ENCODE data around the gene CALML5.
"Not testable (repeated sequence)": the region's sequence is repeated elsewhere in the genome, so short reads cannot be mapped to it uniquely, and the experiment has no call there.

The CALML5 gene

DNA sequence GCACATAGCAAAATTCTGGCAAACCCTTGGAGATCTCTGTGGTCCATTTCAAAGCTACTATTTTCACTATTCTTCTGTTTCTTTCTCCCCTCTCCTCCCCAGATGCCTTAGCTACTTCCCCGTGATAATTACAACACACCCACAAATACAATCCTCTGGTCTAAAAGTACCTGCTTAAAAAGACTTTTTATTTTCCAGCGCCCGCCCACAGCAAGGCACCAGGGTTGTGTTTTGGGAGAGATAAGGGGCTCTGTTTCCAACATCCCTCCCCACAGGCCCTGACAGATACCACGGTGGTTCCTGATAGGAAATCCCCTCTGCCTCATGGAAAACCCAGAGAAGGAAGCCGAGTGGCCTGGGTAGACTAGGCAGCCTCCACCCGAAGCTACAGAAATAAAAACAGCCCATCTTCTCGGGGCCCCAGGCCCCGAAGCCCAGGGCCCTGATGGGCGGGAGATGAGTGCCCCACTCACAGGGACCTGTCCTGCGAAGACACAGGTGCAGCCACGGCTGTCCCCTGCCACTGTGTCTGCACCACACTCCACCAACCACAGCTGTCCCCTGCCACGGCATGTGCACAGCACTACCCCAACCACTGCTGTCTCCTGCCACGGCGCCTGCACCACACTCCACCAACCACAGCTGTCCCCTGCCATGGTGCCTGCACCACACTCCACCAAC is 19.7 kb downstream of the CALML5 start:
- no peak for FAIRE-seq

DNA sequence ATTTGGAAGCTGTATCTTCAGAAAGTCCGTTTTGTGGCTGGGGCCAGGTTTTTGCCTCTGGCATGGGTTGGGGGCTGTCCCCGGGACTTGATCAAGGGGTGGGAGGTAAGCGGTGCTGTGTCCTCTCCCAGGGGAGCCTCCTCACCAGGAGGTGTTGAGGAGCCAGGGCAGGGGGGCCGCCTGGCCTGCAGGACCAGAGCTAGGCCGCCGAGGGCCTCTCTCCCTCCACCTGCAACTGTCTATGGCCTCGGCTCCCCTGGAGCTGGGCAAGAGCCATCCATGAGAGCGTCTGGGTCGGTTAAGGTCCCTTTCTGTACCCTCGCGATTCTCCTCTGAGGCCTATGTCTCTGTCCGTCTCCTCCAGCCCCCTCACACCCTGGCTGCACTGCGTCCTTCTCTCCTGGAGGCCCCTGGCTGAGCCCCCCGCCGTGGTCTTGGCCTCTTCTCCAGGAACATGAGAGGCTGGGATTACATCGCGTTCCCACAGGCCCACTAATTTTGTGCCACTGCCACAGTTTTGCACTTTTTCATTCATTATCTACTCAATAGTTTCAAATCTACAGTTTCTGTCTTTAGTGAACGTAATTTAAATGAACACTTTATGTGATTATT is 20.6 kb downstream of the CALML5 start:
- no peak for FAIRE-seq

DNA sequence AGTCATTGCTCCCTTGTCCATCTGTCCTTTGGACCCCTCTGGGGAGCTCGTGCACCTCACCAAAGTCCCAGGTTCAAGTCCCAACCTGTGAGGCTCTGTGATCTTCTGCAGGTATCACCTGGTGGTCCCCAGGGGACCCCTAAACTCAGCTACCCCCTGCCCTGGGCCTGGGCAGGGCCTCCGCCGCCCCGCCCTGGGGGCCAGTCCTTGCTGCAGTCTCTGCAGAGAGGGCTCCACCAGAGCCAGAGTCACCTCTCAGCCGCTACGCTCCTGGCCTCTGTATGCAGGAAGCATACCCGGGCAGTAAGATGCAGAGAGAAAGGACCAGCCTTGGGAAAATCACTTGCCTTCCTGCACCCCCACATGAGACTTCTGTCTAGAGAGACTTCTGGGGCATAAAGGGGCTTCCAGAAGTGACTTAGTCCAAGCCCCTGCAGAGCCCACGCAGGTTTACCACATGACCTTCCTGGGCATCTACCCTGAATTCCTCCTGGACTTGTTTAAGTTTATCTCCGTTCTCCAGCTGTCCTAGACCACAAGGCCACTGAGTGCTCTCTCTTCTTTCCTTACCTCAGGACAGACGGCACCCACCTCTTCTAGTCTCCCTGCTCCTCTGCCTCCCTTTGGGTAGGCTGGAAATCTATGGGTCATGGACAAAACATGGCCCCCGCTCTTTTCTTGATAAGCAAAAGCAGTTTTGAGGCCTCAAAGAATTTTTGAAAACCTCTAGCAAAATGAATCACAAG is 21.2 kb downstream of the CALML5 start:
- FAIRE-seq, result no peak

DNA sequence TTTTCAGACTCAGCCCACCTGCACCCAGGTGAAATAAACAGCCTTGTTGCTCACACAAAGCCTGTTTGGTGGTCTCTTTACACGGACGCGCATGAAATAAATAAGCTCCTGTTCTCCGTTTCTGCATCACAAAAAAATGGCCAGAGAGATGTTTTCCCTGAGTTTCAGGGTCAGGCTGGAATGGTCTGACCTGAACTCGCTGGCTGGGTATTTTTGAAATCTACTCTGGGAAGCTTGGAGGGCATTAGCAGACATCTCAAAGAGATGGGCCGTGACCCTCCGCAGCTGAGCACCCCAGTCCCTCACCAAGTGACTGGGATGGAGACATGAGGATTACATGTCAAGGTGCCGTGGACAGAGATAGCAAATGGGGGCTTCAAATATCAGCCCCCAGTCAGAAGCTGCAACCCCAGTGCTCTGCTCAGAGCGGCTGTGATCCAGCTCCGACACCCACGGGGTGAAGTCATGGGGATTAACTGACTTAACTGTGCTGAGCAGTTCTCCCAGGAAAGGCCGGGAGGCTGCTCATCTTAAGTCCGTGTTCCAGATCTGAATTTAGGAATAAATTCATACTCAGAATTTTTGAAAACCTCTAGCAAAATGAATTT is 22.3 kb downstream of the CALML5 start:
- FAIRE-seq, result no peak

DNA sequence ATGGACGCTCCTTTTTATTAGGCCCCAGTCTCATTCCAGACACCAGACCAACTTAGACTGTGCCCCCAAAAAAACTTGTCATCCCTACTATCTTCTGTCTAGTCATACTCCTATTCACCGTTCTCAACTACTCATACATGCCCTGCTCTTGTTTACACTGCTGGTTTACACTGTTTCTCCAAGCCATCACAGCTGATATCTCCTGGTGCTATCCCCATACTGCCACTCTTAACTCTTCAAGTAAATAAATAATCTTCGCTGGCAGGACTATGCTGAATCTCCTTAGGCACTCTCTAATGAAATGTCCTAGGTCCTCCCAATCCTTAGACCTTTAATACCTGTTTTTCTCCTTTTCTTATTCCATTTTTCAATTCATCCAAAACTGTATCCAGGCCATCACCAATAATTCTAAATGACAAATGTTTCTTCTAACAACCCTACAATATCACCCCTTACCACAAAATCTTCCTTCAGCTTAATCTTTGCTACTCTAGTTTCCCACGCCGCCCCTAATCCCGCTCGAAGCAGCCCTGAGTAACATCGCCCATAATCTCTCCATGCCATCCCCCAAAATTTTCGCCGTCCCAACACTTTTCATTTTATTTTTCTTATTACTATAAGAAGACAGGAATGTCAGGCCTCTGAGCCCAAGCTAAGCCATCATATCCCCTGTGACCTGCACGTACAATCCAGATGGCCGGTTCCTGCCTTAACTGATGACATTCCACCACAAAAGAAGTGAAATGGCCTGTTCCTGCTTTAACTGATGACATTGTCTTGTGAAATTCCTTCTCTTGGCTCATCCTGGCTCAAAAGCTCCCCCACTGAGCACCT is 23.2 kb downstream of the CALML5 start:
- not testable (repeated sequence) for FAIRE-seq

DNA sequence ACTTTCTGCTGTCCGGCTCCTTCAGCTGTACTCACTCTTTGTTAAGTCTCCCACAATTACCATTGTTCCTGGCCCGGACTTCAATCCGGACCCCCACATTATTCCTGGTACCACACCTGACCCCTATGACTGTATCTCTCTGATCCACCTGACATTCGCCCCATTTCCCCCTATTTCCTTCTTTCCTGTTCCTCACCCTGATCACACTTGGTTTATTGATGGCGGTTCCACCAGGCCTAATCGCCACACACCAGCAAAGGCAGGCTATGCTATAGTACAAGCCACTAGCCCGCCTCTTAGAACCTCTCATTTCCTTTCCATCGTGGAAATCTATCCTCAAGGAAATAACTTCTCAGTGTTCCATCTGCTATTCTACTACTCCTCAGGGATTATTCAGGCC is 24.3 kb downstream of the CALML5 start:
- FAIRE-seq, result not testable (repeated sequence)

DNA sequence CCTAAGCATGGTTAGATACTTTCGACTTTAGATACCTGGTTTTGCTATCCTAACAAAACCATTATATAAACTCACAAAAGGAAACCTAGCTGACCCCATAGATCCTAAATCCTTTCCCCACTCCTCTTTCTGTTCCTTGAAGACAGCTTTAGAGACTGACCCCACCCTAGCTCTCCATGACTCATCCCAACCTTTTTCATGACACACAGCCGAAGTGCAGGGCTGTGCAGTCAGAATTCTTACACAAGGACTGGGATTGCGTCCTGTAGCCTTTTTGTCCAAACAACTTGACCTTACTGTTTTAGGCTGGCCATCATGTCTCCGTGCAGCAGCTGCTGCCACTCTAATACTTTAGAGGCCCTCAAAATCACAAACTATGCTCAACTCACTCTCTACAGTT is 24.7 kb downstream of the CALML5 start:
- FAIRE-seq, result not testable (repeated sequence)

DNA sequence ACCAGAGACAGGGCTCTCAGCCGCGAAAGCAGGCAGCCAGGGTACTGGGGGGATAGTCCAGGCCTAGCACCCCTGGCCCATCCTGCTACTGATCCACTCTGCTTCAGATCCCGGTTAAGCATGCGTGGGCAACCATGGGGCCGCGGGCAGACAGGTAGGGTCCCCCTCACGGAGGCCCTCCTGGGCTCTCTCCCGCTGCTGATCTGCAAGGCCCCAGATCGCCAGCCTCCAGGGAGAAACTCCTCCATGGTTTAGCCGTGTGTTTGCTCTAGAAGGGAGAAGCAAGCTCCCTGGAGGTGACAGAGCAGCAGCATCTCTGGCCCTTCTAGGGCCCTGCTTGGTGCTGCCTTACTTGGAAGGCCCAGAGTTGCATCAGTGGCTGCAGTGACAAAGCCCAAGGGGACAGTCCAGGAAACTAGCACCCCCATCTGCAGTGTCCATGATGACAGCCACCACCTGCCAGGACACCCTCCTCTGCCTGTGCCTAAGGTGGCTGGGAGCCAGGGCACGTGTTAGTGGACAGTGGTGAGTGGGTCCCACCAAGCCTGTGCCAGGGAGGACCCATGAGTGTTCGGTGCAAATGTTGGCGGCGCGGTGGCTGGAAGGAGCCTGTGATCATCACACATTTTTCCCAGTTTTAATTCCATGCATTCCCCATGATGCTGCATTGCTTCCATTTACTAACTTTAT is 29.2 kb downstream of the CALML5 start:
- no peak for FAIRE-seq

DNA sequence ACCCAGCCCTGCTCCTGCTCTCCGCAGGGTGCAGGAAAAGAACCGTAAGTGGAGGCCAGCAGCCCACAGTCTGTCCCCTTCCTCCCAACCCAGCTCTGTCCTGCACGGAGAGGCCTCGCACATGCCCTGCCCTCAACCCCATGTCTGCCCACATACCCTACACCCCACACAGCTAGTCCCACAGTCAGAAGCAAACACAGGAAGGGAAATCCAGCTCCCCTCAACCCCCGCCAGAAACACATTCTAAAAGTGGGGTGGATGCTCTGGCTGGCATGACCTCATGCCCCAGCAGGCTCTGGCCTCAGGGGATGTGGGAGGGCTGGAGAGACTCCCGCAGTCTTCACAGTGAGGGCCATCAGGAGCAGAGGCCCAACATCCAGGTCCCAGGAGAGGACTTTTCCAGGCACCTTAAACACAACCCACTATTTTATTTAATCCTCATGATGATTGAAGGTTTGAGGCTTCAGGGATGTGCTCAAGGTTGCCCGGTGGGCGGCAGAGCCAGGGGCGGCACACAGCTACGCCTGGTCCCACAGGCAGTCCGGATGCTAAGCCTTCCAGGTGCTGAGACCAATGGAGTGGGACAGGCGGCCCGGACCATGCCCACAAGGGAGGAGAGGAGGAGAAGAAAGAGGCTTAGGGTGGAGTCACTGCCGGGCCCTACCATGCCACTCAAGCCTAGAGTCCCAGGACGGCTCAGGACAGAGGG is 29.9 kb downstream of the CALML5 start:
- no peak for FAIRE-seq

DNA sequence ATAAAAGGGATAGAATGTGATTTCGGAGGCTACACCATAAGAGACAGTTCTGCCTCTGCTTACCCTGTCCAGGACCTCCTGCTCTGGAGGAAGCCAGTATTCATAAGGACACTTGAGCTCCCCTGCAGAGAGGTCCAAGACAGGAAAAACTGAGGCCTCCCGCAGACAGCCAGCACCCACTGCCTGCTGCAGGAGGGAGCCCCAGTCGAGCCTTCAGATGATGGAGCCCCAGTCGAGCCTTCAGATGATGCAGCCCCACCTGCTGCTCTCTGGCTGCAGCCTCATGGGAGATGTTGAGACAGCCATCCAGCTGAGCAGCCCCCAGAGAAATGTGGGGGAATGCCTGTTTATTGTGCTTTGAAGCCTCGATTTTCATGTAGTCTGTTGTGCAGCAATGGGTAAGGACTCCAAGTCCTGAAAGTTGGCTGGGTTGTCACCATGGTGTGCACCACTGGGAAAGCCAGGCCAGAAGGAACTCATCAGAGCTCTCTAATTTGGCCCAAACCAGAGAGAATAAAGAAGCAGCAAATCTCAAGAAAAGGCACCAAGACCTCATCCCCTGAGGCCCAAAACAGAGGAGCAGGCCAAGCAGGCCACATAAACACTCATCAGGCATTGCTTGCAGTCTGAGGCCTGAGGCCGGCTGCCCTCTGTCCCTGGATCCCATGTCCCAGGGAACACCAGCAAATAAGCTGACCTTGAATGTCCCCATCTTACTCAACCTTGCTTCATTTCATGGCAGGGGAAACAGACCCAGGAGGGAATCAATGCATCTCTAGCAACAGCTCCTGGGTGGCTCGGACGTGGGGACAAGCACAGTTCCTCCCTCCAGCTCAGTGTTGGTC is 30.9 kb downstream of the CALML5 start:
- FAIRE-seq, result no peak

DNA sequence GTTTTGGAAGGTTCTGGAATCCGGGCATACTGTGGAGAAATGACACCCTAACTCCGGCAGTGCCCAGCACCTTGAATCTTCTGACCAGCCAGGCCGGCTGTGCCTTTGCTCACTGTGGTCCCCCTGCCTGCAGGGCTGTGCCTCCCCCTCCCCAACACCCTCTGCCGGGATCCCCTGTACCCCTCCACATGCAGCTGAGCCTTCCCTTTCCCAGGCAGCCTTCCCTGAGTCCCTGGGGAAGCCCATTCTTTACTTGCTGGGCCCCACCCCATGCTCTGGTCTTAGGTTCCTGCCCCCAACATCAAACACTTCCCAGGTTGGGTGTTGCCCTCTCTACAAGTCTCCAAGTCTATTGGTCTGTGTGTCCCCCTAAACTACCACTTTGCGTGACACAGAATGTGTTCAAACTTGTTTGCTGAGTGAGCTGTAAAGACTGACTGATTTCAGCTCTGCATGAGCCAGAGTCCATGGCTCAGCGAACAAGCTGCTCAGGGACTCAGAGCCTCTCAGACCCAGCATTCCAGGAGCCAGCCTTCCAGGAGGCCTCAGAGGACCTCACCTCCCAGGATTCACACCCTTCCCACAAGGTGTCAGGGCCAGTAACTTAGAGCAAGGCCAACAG is 31.6 kb downstream of the CALML5 start:
- FAIRE-seq, result no peak

DNA sequence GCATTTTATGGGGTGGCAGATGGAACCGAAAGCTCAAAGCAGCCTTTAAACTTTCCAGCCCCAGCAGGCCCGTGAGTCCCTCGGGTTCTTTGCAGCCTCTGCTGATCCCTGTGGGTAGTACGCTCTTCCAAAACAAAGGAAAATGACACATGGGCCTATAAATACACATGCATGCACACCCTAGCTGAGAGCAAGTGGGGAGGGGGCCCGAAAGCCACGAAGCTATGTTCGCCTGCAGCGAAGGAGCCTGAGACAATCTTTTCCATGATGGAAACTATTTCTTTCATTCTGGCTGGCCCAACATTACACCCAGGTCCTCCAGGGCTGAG is 32.2 kb downstream of the CALML5 start:
- no peak for FAIRE-seq

DNA sequence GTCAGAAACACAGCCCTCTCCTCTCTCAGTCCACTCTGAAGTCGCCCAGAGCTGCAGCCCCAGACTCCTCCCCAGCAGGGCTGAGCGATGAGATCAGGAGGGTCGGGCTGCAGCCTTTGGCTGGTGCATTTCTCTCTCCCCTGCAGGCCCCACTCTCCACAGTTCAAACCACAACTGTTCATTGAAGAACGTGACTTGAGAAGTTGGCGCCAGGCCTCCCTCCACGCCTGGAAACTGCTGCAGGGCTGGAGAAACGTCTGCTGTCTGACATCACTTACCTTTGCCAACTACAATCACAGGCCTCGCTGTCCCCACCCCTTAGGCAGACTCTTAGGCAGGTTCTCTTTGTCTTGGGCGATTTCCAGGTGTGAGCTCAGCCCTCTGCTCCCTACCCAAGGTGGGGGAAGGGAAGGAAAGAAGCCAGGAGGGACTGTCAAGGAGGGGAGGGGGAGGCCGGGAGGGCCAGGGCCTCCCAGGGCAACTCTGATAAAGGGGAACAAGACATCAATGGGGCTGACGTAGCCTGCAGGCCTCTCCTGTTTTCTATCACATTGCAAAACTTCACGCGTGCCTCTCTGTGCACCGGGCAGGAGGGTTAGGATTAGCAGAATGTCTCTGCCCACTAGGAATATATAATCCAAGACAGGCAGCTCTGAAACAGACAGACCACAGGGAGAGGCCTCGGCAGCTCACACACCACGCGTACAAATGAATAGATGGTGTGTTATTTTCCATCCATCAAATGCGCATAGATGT is 32.7 kb downstream of the CALML5 start:
- no peak for FAIRE-seq

DNA sequence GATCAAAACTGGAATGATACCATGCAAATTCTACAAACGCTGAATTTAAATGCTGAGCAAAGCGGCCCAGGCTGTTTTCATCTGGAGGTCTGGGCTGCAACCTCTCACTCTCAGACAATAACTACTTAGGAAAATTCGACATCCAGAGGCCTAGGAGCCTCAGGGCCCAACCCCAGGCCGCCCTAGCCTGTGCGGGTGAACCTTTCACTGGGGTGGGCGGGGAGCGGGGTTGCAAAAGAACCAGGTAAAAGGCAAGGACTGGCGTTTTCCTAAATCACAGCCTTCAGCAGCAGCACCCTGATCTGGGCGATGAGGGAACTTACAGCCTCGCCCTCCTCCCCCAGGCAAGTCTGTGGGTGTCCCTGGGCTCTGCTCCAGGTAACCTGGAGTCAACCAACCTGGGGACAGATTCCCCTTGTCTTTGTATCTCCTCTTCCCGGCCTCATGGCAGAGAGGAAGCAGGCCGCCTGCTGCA is 33.4 kb downstream of the CALML5 start:
- no peak for FAIRE-seq

DNA sequence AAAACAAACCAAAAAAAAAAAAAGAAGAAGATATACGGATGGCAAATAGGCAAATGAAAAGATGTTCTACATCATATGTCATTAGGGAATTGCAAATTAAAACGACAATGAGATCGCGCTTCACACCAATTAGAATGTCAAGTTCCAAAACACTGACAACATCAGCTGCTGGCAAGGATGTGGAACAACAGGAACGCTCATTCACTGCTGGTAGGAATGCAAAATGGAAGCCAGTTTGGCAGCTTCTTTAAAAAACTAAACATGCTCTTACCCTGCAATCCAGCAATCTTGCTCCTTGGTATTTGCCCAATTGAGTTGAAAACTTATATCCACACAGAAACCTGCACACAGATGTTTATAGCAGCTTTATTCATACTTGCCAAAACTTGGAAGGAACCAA is 34.8 kb downstream of the CALML5 start:
- FAIRE-seq, result no peak

DNA sequence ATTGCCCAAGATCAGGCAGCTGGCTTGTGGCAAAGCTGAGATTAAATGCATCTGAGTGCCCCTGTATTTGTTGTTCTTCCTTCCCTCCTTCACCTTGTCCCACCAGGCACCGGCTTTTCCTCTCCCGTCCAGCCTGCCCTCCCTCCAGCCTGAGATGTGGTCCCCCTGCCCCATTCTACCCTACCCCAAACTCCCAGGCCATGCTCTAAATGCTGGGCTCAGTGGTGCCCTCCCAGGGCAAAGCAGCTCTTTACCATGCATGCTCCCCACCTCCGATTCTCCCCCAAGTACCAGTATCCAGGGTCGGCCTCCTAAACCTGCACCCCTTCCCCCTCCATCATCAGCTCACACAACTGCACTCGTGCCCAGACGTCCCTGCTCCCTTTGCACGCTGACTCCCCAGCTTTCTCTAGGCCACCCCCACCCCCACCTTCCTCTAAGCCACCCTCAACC is 36.5 kb downstream of the CALML5 start:
- FAIRE-seq, result no peak

DNA sequence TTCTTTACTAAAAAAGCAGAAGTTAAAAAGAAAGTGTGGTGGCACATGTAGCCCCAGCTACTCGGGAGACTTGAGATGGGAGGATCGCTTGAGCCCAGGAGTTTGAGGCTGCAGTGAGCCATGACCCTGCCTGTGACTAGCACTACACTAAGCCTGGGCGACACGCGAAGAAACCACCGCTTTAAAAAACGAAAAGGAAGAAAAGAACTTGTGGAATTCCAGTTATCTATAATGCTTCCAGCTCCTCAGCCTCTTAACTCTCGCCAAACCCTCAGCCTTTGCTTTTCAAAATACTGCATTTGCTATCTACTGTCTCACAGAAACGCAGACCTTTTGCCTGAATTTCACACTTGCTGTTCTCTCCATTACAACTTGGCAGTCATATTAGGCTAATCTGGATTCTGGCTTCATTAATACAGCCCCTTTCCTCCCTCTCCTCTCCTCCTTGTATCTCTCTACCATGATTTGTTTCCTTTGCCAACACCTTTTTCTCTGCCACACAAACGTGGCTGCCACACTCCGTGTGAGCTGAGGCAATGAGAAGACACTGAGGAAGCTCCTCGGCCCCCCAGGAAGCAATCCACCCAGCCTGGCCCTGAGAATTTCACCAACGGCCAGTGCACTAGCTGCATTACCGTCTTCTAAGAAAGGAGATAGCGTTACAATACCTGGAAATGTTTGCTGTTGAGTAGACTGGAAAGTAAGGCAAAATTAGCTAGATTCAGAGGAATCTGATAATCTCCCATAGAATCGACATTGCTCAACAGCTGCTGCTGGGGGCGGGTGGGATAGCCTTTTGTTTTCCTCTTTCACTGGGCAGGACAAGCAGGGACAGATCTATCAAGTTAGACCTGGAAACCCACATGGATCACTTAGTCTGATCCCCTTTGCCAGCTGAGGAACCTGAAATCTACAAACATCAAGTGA is 37.2 kb downstream of the CALML5 start:
- FAIRE-seq, result no peak

DNA sequence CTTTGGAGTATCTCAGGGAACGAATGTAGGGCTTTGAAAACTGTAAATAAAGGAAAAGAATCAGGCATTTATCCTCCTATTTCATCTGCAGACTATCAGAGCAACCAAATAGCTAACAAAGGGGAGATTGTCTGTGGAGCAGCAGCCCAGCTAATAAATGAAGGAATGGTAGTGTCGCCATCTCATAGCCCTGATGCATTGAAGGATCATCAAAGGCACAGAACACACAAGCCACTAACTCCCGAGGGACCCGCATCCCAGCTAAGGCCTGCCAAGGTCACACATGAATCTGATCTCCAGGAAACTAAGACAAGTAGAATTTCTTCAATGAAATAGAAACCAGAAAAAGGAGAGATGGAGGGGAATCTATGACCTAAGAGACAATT is 38.2 kb downstream of the CALML5 start:
- FAIRE-seq, result no peak
